ENCODE measurements around the gene EDARADD. TPM values are rescaled to one million over a fixed set of nuclear protein-coding genes. Genes with fewer than 3 reads are reported as not detected.
A peak's percentile ranks its signal among the peaks of the same experiment; 100 is the strongest.

The EDARADD gene
- total RNA-seq, 2 donors from 2014 or later, result 0.95 to 4.0 TPM

DNA sequence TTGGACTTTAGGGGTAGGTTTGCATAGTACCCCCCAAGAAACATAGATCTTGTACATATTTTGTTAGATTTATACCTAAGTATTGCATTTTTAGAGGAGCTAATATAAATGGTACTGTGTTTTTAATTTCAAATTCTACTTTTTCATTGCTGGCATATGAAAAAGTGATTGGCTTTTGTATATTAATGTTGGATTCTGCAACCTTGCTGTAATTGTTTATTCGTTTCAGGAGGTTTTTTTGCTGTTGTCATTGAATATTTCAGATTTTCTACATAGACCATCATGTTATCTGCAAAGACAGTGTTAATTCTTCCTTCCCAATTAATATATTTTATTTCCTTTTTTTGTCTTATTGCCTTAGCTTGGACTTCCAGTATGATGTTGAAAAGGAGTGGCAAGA, 23.0 kb upstream of the EDARADD start:
- Mint-ChIP-seq H3K36me3 (ENCODE audit: low read depth) (no peaks in the 10 kb centered on the region), H3K4me3 (no peak overlapping the region), H3K4me1 (peaks cover 10% of the 10 kb centered on the region), H3K27ac (no peak overlapping the region), H3K9me3 (no peaks in the 10 kb centered on the region), H3K27me3 (peaks cover 3% of the 10 kb centered on the region)
- ATAC-seq (replicated peaks), result no peak

DNA sequence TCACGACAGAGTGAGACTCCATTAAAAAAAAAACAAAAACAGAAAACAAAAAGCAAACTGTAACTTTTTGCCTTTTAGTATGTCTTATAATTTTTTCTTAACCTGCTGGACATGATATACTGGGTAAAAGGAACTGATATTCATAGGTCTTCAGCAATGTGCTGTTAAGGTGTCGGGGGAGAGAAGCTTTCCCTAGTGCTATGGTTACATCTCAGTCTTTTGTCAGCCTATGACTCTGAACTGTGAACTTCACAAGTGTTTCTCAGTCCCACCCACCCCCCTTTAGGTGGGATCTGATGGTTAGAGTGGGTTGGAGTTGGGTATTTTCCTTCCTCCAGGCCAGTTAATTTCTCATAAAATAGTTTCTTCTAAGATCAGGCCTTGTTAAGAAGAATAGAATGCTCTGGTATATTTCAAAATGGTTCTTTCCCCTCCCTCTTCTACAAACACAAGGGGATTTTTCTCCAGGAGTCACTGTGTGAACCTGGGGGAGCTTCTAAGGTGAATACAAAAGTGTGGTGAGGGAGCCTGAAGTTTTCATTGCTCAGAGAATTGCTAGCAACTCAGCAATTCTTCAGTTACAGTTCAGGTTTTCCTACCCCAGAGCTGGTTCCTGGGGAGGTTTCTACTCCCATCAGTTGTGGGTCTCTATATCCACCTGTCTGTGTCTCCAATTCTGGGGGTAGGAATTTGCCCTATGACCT, 16.1 kb upstream of the EDARADD start:
- no peak for ATAC-seq (replicated peaks)
- peaks cover 3% of the 10 kb centered on the region for H3K27me3 Mint-ChIP-seq
- H3K36me3 Mint-ChIP-seq (ENCODE audit: low read depth), result no peaks in the 10 kb centered on the region
- H3K27ac Mint-ChIP-seq, result no peak overlapping the region
- H3K9me3 Mint-ChIP-seq, result peaks cover 8% of the 10 kb centered on the region
- H3K4me1 Mint-ChIP-seq, result peaks cover 6% of the 10 kb centered on the region
- no peak overlapping the region for H3K4me3 Mint-ChIP-seq

DNA sequence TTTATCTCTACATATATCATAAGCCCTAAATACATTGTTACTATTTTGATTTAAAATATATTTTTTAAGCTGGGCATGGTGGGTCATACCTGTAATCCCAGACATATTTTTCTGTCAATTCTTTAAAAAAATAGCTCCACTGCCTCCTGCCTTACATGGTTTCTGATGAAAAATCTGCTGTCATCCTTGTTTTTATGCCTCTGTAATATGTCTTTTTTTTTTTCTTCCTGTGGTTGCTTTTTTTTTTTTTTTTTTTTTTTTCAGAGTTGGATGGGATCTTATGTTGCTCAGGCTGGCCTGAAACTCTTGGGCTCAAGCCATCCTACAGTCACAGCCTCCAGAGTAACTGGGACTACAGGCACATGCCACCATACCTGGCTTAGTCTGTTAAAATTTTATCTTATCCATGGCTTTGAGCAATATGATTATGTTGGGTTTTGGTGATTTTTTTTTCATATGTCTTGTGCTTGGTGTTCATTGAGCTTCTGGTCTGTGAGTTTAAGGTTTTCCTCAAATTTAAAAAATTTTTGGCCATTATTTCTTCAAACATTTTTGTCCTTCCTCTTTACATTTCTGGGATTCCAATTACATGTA, 12.4 kb upstream of the EDARADD start:
- H3K4me1 Mint-ChIP-seq, result no peaks in the 10 kb centered on the region
- no peaks in the 10 kb centered on the region for H3K27me3 Mint-ChIP-seq
- peaks cover 8% of the 10 kb centered on the region for H3K9me3 Mint-ChIP-seq
- no peaks in the 10 kb centered on the region for H3K36me3 Mint-ChIP-seq (ENCODE audit: low read depth)
- no peak overlapping the region for H3K27ac Mint-ChIP-seq
- no peak overlapping the region for H3K4me3 Mint-ChIP-seq
- ATAC-seq (replicated peaks), result no peak

DNA sequence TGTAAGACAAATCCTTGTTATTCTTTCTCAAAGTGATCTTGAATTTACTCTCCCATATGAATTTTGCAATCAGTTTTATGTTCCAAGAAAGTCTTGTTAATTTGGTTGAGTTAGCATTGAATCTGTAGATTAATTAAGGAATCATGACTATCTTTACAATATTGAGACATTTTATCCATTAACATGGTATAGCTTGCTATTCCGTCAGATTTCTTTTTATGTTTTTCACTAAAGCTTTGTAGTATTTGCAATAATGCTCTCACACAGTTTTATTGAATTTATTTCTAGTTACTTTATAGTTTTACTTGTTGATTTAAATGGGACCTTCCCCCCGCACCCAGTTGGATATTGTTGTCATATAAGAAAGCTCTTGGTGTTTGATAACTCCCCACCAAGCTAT, 5.8 kb upstream of the EDARADD start:
- Mint-ChIP-seq H3K36me3 (ENCODE audit: low read depth) (no peaks in the 10 kb centered on the region), H3K27me3 (no peaks in the 10 kb centered on the region), H3K27ac (no peak overlapping the region), H3K9me3 (no peaks in the 10 kb centered on the region), H3K4me3 (no peak overlapping the region), H3K4me1 (no peaks in the 10 kb centered on the region)
- no peak for ATAC-seq (replicated peaks)

DNA sequence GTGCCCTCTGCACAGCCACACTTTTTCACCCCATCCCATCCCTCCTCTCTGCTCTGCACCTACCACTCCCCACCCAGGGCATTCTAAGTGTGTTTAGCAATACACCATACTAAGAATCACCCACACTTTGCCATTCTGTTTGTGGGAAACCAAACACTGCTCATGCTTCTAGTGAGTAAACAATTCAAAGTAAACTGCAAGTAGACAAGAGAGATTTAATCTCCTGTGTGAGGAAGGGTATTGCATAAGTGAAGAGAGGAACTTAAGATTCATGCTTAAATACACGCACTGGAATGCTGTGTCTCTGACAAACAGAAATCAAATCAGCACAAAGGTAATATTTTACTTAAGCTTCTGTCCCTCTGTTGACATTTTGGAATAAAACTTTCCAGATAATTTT, 4.8 kb upstream of the EDARADD start:
- Mint-ChIP-seq H3K4me1 (no peaks in the 10 kb centered on the region), H3K27me3 (no peaks in the 10 kb centered on the region), H3K27ac (no peak overlapping the region), H3K4me3 (no peak overlapping the region), H3K36me3 (ENCODE audit: low read depth) (no peaks in the 10 kb centered on the region), H3K9me3 (no peaks in the 10 kb centered on the region)
- no peak for ATAC-seq (replicated peaks)

DNA sequence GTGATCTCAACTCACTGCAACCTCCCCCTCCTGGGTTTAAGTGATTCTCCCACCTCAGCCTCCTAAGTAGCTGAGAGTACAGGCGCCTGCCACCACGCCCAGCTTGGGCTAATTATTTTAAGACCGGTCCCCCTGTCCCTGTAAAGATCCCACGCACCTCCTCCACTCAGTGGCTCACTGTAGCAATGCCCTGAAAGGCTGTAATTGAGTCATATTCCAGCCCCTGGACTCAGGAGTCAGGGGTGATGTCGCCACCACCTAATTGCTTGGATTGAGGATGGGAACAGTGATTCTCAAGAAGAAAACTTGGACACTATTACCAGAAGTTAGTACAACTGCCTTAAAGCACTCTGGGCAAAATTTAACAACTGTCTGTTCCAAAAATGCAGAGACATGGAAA, 3.1 kb upstream of the EDARADD start:
- H3K4me3 Mint-ChIP-seq, result no peak overlapping the region
- H3K9me3 Mint-ChIP-seq, result no peaks in the 10 kb centered on the region
- peaks cover 6% of the 10 kb centered on the region for H3K4me1 Mint-ChIP-seq
- peaks cover 3% of the 10 kb centered on the region for H3K36me3 Mint-ChIP-seq (ENCODE audit: low read depth)
- H3K27ac Mint-ChIP-seq, result no peak overlapping the region
- ATAC-seq (replicated peaks), result no peak
- H3K27me3 Mint-ChIP-seq, result peaks cover 5% of the 10 kb centered on the region

DNA sequence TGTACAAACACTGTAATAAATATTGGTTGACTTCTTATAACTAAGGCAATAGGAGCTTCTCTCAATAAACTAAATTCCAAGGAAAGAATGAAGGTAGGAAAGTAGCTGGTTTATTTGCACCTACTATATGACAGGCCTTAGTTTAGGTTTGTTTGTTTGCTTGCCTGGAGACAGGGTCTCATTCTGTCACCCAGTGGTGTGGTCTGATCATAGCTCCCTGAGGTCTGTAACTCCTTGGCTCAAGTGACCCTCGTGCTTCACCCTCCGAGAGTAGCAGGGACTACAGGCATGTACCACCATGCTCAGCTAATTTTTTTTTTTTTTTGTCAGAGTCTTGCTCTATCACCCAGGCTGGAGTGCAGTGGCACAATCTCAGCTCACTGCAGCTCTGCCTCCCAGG, 1.9 kb upstream of the EDARADD start:
- Mint-ChIP-seq H3K36me3 (ENCODE audit: low read depth) (peaks cover 8% of the 10 kb centered on the region), H3K27me3 (peaks cover 9% of the 10 kb centered on the region), H3K4me3 (no peak overlapping the region), H3K9me3 (no peaks in the 10 kb centered on the region), H3K27ac (no peak overlapping the region), H3K4me1 (peaks cover 16% of the 10 kb centered on the region)
- no peak for ATAC-seq (replicated peaks)

DNA sequence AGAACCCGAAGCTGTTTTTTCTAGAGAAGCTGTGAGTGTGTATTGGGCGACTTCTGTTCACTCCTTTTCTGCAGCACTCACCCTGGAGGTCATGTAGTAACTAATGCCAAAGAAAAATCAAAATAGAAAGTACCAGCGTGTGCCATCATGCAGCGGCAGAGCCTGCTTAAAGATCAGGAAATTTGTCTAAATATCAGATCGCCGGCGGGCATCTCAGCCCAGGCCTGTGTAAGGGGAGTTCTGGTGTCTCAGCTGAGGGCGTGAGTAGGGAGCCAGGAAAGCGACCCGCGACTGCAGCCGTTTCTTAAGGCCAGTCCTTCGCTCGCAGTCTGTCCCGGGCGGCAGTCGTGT, 768 bp downstream of the EDARADD start:
- H3K4me3 Mint-ChIP-seq, result peak overlapping the region; percentile 99
- H3K4me1 Mint-ChIP-seq, result peaks cover 16% of the 10 kb centered on the region
- peak; percentile 13 for ATAC-seq (replicated peaks)
- peak overlapping the region; percentile 87 for H3K27ac Mint-ChIP-seq
- no peaks in the 10 kb centered on the region for H3K9me3 Mint-ChIP-seq
- peaks cover 8% of the 10 kb centered on the region for H3K36me3 Mint-ChIP-seq (ENCODE audit: low read depth)
- H3K27me3 Mint-ChIP-seq, result peaks cover 9% of the 10 kb centered on the region

DNA sequence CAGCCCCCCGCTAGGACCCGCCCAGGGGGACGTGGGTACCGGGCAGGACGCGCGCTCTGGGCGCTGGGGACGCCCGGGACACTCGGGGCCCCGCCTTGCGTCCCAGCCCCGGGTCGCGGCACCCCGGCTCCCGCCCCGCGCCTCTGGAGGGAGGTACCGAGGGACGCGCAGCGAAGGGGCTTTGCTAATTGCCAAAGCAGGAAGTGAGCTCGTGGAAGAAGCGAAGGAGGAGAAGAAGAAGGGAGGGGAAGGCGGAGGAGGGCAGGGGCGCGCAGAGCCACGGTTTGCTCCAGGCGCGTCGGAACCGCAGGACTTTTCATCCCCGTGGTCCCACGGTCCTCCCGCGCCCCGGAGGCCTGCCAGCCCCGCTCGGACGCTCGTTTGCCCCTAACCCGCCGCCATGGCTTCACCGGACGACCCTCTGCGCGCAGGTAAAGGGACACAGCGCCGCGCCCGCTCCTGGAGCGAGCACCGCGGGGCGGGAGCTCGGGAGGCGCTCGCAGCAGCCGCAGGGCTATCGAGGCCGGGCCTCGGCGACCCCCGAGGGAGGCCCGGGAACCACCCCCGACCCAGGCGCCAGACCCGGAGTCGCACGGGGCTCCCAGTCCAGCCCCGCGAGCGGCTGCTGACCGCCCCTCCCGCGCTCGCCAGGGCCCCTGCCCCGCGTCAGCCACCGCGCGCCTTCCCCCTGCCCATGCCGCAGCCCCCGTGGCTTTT, 1.3 kb downstream of the EDARADD start:
- Mint-ChIP-seq H3K4me1 (peaks cover 20% of the 10 kb centered on the region), H3K27me3 (peaks cover 9% of the 10 kb centered on the region), H3K4me3 (peak overlapping the region; percentile 99), H3K27ac (peak overlapping the region; percentile 97), H3K36me3 (ENCODE audit: low read depth) (peaks cover 8% of the 10 kb centered on the region), H3K9me3 (no peaks in the 10 kb centered on the region)
- ATAC-seq (replicated peaks), result peak; percentile 62

DNA sequence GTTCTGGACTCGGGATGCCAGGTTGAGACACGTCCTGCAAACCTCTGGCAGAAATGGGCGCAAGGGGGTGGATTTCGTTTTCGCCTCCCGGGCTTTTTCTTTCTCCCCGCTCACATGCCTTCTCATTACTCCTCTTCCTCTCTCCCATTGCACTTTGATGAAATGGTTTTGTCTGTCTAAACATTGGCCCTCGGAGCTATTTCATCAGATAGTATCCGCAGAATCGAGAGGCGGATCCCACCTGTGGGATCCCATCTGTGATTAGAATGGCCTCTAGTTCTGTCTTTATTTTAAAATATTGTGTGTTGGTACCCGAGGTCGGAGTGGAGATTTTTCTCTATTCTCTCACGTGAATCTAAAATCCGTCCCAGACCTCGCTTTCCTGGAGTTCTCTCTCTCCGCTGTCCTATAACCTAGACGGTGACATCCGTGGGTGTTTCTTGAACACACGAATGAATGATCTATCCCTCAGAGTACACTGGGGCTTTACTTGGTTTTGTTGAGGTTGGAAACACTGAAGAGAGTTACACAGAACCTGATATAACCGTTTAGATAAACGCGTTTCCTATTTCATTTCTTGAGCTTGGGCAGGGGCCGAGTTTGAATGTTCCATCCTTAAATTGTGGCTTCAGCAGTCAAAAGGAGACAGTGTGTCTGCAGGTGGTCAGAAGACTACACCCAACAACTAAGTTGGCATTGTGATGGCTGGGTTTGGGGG, 2.0 kb downstream of the EDARADD start:
- H3K36me3 Mint-ChIP-seq (ENCODE audit: low read depth), result peaks cover 8% of the 10 kb centered on the region
- H3K4me3 Mint-ChIP-seq, result peak overlapping the region; percentile 99
- peaks cover 9% of the 10 kb centered on the region for H3K27me3 Mint-ChIP-seq
- H3K27ac Mint-ChIP-seq, result peak overlapping the region; percentile 97
- H3K9me3 Mint-ChIP-seq, result no peaks in the 10 kb centered on the region
- peak; percentile 76 for ATAC-seq (replicated peaks)
- H3K4me1 Mint-ChIP-seq, result peaks cover 20% of the 10 kb centered on the region

DNA sequence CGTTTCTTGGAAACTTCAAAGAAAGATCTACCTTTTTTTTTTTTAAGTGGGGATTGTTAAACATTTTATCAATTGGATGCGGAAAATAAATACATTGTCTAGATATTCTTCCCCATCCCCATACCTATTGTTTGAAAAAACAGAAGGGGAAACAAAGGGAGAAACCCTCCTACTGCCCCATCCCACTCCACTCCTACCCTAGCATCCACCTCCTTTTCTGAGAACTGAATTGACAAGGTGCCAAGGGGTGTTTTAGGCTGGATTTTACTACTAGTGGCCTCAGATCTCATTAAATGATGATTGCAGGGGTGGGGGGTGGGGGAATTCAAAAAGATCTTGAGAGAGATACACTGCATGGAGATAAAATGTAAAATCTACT, 2.6 kb downstream of the EDARADD start:
- Mint-ChIP-seq H3K4me1 (peaks cover 20% of the 10 kb centered on the region), H3K9me3 (no peaks in the 10 kb centered on the region), H3K36me3 (ENCODE audit: low read depth) (peaks cover 8% of the 10 kb centered on the region), H3K27ac (peak overlapping the region; percentile 97), H3K27me3 (peaks cover 9% of the 10 kb centered on the region), H3K4me3 (peak overlapping the region; percentile 99)
- ATAC-seq (replicated peaks), result peak; percentile 18

DNA sequence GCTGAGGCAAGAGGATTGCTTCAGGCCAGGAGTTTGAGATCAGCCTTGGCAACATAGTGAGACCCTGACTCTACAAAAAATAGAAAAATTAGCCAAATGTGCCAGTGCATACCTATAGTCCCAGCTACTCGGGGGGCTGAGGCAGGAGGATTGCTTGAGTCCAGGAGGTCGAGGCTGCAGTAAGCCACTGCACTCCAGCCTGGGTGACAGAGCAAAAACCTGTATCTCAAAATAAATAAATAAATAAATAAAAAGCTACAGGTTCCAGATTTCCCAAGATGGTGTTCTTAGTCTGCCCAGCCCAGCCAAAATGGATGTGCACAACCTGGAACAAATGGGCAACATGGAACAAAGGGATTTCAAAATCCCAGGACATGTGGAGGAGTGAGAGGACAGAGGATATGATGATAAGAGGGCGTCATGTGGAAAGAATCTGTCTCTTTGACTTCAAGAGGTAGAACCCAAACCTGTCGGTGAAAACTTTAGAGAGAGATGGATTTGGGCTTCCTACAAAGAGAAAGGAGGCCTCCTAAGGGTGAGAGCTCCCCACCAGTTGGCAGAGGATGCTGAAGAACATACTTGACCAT, 3.2 kb downstream of the EDARADD start:
- peak overlapping the region; percentile 99 for H3K4me3 Mint-ChIP-seq
- no peak for ATAC-seq (replicated peaks)
- H3K9me3 Mint-ChIP-seq, result no peaks in the 10 kb centered on the region
- peaks cover 20% of the 10 kb centered on the region for H3K4me1 Mint-ChIP-seq
- no peak overlapping the region for H3K27ac Mint-ChIP-seq
- peaks cover 9% of the 10 kb centered on the region for H3K27me3 Mint-ChIP-seq
- H3K36me3 Mint-ChIP-seq (ENCODE audit: low read depth), result peaks cover 8% of the 10 kb centered on the region

DNA sequence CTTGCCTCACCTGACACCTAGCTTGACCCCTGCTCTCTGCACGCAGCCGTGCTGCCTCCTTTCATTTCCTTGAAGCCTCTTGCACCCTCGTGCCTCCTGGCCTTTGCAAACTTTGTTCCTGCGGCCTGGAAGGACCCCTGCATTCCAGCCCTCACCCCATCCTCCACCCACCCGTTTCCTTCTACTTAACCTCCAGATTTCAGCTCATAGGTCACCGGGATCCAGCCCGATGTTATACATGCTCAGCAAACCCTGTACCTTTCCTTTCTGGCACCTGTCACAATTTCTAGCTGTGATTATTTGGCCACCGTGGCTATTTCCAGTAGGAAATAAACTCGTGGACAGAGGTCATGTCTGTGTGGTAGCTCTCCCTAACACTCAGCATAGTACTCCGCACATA, 4.5 kb downstream of the EDARADD start:
- H3K4me3 Mint-ChIP-seq, result no peak overlapping the region
- no peaks in the 10 kb centered on the region for H3K9me3 Mint-ChIP-seq
- peaks cover 9% of the 10 kb centered on the region for H3K27me3 Mint-ChIP-seq
- no peak overlapping the region for H3K27ac Mint-ChIP-seq
- H3K4me1 Mint-ChIP-seq, result peaks cover 20% of the 10 kb centered on the region
- peaks cover 8% of the 10 kb centered on the region for H3K36me3 Mint-ChIP-seq (ENCODE audit: low read depth)
- ATAC-seq (replicated peaks), result no peak

DNA sequence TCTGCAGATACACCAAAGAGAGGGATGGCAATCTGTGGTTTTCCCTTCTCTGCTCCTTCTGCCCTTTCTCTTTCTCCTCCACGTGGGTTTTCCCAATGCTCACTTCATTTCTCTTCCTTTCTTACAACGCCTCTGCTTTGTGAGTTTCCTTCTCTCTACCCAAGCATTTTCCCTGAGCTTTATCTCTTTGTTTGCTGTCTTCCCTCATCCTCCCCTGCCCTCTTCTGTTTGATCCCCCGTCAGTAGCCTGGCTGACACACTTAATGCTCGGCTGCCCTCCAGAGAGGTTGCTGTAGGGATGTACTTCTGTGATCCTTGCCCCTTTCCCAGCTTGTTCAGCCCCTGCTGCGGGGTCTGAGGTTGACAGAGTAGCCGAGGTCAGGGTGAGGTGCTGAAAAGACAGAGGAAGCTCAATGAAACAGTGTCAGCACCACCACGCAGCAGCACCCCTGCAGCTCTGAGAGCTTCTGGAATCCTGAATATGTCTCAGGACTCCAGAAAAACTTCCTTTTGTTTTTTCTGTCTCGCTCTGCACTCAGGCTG, 6.0 kb downstream of the EDARADD start:
- Mint-ChIP-seq H3K27me3 (peaks cover 5% of the 10 kb centered on the region), H3K36me3 (ENCODE audit: low read depth) (peaks cover 8% of the 10 kb centered on the region), H3K27ac (no peak overlapping the region), H3K4me1 (peaks cover 15% of the 10 kb centered on the region), H3K9me3 (no peaks in the 10 kb centered on the region), H3K4me3 (no peak overlapping the region)
- ATAC-seq (replicated peaks), result no peak

Measured in activated T-helper 17 cell treated with anti-CD3 and anti-CD28 coated beads, Interleukin-2, amount 50 U/mL, for 72 hours (primary cell).